ENCODE results near the gene CLCNKA. TPM values are rescaled to one million over a fixed set of nuclear protein-coding genes. Genes with fewer than 3 reads are reported as not detected.

The CLCNKA gene
- total RNA-seq, 1 experiment from 2014 or later, result 1.0 TPM

DNA sequence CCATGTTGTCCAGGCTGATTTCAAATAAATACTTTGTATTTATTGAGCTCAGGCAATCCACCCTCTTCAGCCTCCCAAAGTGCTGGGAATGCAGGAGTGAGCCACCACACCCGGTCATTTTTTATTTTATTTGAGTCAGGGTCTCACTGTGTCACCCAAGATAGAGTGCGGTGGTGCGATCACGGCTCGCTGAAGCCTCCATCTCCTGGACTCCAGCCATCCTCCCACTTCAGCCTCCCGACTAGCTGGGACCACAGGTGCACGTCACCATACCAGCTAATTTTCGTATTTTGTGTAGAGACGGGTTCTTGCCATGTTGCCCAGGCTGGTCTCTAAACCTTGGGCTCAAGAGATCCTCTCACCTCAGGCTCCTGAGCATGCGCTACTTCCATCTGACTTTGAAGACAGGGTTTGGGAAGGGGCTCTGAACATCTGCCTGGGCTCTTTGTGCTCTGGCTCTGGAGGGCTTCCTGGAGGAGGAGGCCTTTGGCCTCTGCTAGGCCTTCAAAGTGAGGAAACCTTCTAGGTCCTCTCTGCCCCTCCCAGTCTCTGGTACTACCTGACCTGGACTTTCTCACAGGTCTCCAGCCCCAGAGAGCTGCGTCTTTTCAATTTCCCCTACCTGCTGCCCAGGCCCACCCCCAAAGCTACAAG, 9.8 kb upstream of the CLCNKA start:
- ChIA-PET POLR2A (ENCODE audit: unreplicated experiment) (interaction anchor here (0.7 kb wide), 1 partner anchor 178 kb away, joined by 7 read pairs; no protein-coding TSS in a partner anchor), CTCF (interaction anchor here (0.6 kb wide), 1 partner anchor 252 kb away, joined by 3 read pairs; no protein-coding TSS in a partner anchor)
- TF ChIP-seq CTCF (conservative IDR thresholded peaks at IDR 0.05) (no peak), EZH2 (IDR thresholded peaks at IDR 0.05; ENCODE audit: low read depth) (no peak)
- no peak for DNase-seq
- H3K4me1 ChIP-seq (replicated peaks; ENCODE audit: insufficient read depth), result peaks cover 5% of the 10 kb centered on the region; the same call in 1 of the 2 replicates
- no peaks in the 10 kb centered on the region for H3K36me3 ChIP-seq (ENCODE audit: low read depth)
- TSS peak; percentile 59 for BruUV-seq (replicated peaks)
- no peaks in the 10 kb centered on the region for H3K9me3 ChIP-seq (ENCODE audit: insufficient read depth, low read depth)
- peaks cover 10% of the 10 kb centered on the region; the same call in 1 of the 2 replicates for H3F3A ChIP-seq (ENCODE audit: insufficient read depth, low read depth)
- no peak overlapping the region for H3K27ac ChIP-seq
- no peaks in the 10 kb centered on the region for H3K9me2 ChIP-seq (ENCODE audit: insufficient read depth)
- H3K4me3 ChIP-seq, result peak overlapping the region; percentile 52; the same call in 1 of the 2 replicates
- intact Hi-C loops (cut with micrococcal nuclease; ENCODE audit: unreplicated experiment), result loop anchor here (1.0 to 5.0 kb wide), 2 partner anchors 65 to 355 kb away; partner anchors contain the start of gene SZRD1
- H4K20me1 ChIP-seq (ENCODE audit: insufficient read depth), result no peaks in the 10 kb centered on the region
- no peaks in the 10 kb centered on the region for H3K27me3 ChIP-seq (ENCODE audit: insufficient read depth, low read depth)
- H3K4me2 ChIP-seq, result peak overlapping the region; percentile 67
- H3K79me2 ChIP-seq (ENCODE audit: low read depth), result no peaks in the 10 kb centered on the region
- no peak overlapping the region for H2AFZ ChIP-seq

- peaks cover 10% of the 10 kb centered on the region; the same call in 1 of the 2 replicates for H3F3A ChIP-seq (ENCODE audit: insufficient read depth, low read depth)
- ChIA-PET CTCF (no interaction called here), POLR2A (ENCODE audit: unreplicated experiment) (interaction anchor here (0.7 kb wide), 2 partner anchors 179 to 197 kb away, joined by 3 to 7 read pairs; no protein-coding TSS in a partner anchor)
- H3K4me1 ChIP-seq (replicated peaks; ENCODE audit: insufficient read depth), result peaks cover 5% of the 10 kb centered on the region; the same call in 1 of the 2 replicates
- H3K27me3 ChIP-seq (ENCODE audit: insufficient read depth, low read depth), result no peaks in the 10 kb centered on the region
- intact Hi-C loops (cut with micrococcal nuclease; ENCODE audit: unreplicated experiment), result loop anchor here (1.0 to 5.0 kb wide), 2 partner anchors 65 to 355 kb away; partner anchors contain the start of gene SZRD1
- no peaks in the 10 kb centered on the region for H3K9me3 ChIP-seq (ENCODE audit: insufficient read depth, low read depth)
- peak; percentile 58 to 74 for DNase-seq
- H2AFZ ChIP-seq, result peak overlapping the region; percentile 39; the same call in 1 of the 2 replicates
- peak overlapping the region; percentile 67 for H3K4me2 ChIP-seq
- no peaks in the 10 kb centered on the region for H4K20me1 ChIP-seq (ENCODE audit: insufficient read depth)
- H3K27ac ChIP-seq, result no peak overlapping the region
- H3K9me2 ChIP-seq (ENCODE audit: insufficient read depth), result no peaks in the 10 kb centered on the region
- H3K4me3 ChIP-seq, result peak overlapping the region; percentile 52; the same call in 1 of the 2 replicates
- BruUV-seq (replicated peaks), result no TSS peak
- no peaks in the 10 kb centered on the region for H3K79me2 ChIP-seq (ENCODE audit: low read depth)
- no peak for TF ChIP-seq CTCF (conservative IDR thresholded peaks at IDR 0.05)
- no peak for TF ChIP-seq EZH2 (IDR thresholded peaks at IDR 0.05; ENCODE audit: low read depth)
- H3K36me3 ChIP-seq (ENCODE audit: low read depth), result no peaks in the 10 kb centered on the region
Observed at GRCh38 chr1:16012590-16013219, 9.1 kb upstream of the CLCNKA start.

GRCh38 chr1:16013220-16013907, 8.5 kb upstream of the CLCNKA start:
- H3K27me3 ChIP-seq (ENCODE audit: insufficient read depth, low read depth), result no peaks in the 10 kb centered on the region
- no peaks in the 10 kb centered on the region for H3K36me3 ChIP-seq (ENCODE audit: low read depth)
- CTCF ChIA-PET, result no interaction called here
- intact Hi-C loops (cut with micrococcal nuclease; ENCODE audit: unreplicated experiment), result loop anchor here (5.0 kb wide), 1 partner anchor 354 kb away; the partner anchor contains the start of gene SZRD1
- H3K4me1 ChIP-seq (replicated peaks; ENCODE audit: insufficient read depth), result peaks cover 5% of the 10 kb centered on the region; the same call in 1 of the 2 replicates
- peak overlapping the region; percentile 39; the same call in 1 of the 2 replicates for H2AFZ ChIP-seq
- TF ChIP-seq CTCF (conservative IDR thresholded peaks at IDR 0.05) (no peak), EZH2 (IDR thresholded peaks at IDR 0.05; ENCODE audit: low read depth) (no peak)
- no peaks in the 10 kb centered on the region for H4K20me1 ChIP-seq (ENCODE audit: insufficient read depth)
- peak overlapping the region; percentile 67 for H3K4me2 ChIP-seq
- no peaks in the 10 kb centered on the region for H3K9me2 ChIP-seq (ENCODE audit: insufficient read depth)
- TSS peak; percentile 54 for BruUV-seq (replicated peaks)
- H3K27ac ChIP-seq, result no peak overlapping the region
- H3F3A ChIP-seq (ENCODE audit: insufficient read depth, low read depth), result peaks cover 10% of the 10 kb centered on the region; the same call in 1 of the 2 replicates
- POLR2A ChIA-PET (ENCODE audit: unreplicated experiment), result interaction anchor here (0.7 kb wide), 1 partner anchor 198 kb away, joined by 3 read pairs; no protein-coding TSS in a partner anchor
- H3K79me2 ChIP-seq (ENCODE audit: low read depth), result no peaks in the 10 kb centered on the region
- DNase-seq, result peak in 1 of 2 experiments; percentile 63
- H3K9me3 ChIP-seq (ENCODE audit: insufficient read depth, low read depth), result no peaks in the 10 kb centered on the region
- H3K4me3 ChIP-seq, result peak overlapping the region; percentile 52; the same call in 1 of the 2 replicates
